ENCODE measurements around the gene TDRD12.

The TDRD12 gene

GRCh38 chr19:32719611-32720059 lies at the start of gene TDRD12:
Gene TDRD12 (plus strand): TSS chr19:32719767. CDS start chr19:32720073, 306 bp downstream.
- no peak for DNase-seq

GRCh38 chr19:32671883-32672593 lies 47.5 kb upstream of the TDRD12 start:
- no peak for DNase-seq

GRCh38 chr19:32672841-32673240 lies 46.7 kb upstream of the TDRD12 start:
- DNase-seq: no peak

- no peak for DNase-seq
Observed at GRCh38 chr19:32673573-32673972, 46.0 kb upstream of the TDRD12 start.

GRCh38 chr19:32674153-32674930 lies 45.2 kb upstream of the TDRD12 start:
- peak in 1 of 51 donors; percentile 29 for DNase-seq

- peak; percentile 60 to 99 (median 95) for DNase-seq
Observed at GRCh38 chr19:32674931-32675719, 44.4 kb upstream of the TDRD12 start, which contains the start of gene ANKRD27. Gene ANKRD27 (minus strand): TSS chr19:32675180. CDS start chr19:32659015, 16,165 bp downstream.

GRCh38 chr19:32675720-32676185 lies 43.8 kb upstream of the TDRD12 start, which contains the start of gene RGS9BP:
Gene RGS9BP (plus strand): TSS chr19:32675848. CDS start chr19:32676264, 416 bp downstream.
- peak in 41 of 51 donors; percentile 35 to 82 (median 68) for DNase-seq

- DNase-seq: peak in 1 of 51 donors; percentile 5
Observed at GRCh38 chr19:32676186-32676894, 43.2 kb upstream of the TDRD12 start.

GRCh38 chr19:32676895-32677359 lies 42.6 kb upstream of the TDRD12 start:
- no peak for DNase-seq

GRCh38 chr19:32677657-32678056 lies 41.9 kb upstream of the TDRD12 start:
- peak in 1 of 51 donors; percentile 21 for DNase-seq

- DNase-seq: no peak
Observed at GRCh38 chr19:32680986-32681385, 38.6 kb upstream of the TDRD12 start.

- no peak for DNase-seq
Observed at GRCh38 chr19:32682317-32682716, 37.2 kb upstream of the TDRD12 start.

- DNase-seq: no peak
Observed at GRCh38 chr19:32686847-32687475, 32.6 kb upstream of the TDRD12 start.

GRCh38 chr19:32687681-32688080 lies 31.9 kb upstream of the TDRD12 start:
- no peak for DNase-seq

GRCh38 chr19:32688311-32688710 lies 31.3 kb upstream of the TDRD12 start:
- DNase-seq: no peak

- peak in 50 of 51 donors; percentile 20 to 90 (median 72) for DNase-seq
Observed at GRCh38 chr19:32691291-32691951, 28.1 kb upstream of the TDRD12 start, which contains the start of gene NUDT19. Gene NUDT19 (plus strand): TSS chr19:32691821. CDS start chr19:32691961, 140 bp downstream.

- peak in 42 of 51 donors; percentile 10 to 74 (median 48) for DNase-seq
Observed at GRCh38 chr19:32691952-32692726, 27.4 kb upstream of the TDRD12 start.

GRCh38 chr19:32692727-32693061 lies 26.9 kb upstream of the TDRD12 start:
- no peak for DNase-seq

All from hypothalamus (tissue), 51 donors.